Measurements from ENCODE around the gene CCDC85C.

GRCh38 chr14:99465288-99465687 is 138.7 kb downstream of the CCDC85C start:
- no peak for TF ChIP-seq CTCF (conservative IDR thresholded peaks at IDR 0.05; ENCODE audit: low read depth in 2 of 2)
- no peak for TF ChIP-seq EZH2 (IDR thresholded peaks at IDR 0.05; ENCODE audit: low read depth, unreplicated experiment)
- TF ChIP-seq REST (IDR thresholded peaks at IDR 0.05; ENCODE audit: unreplicated experiment): no peak
- no peak for TF ChIP-seq CREB1 (CRISPR knock-in tag; IDR thresholded peaks at IDR 0.05; ENCODE audit: low read depth)
- no peak for TF ChIP-seq POLR2AphosphoS5 (IDR thresholded peaks at IDR 0.05; ENCODE audit: low read depth)
- TF ChIP-seq ETS1 (IDR thresholded peaks at IDR 0.05): no peak
- TF ChIP-seq STAT1 (IDR thresholded peaks at IDR 0.05; ENCODE audit: unreplicated experiment): no peak
